GF-D8 (cell line): Measurements from ENCODE around the gene CCDC148.

ENCODE experiments used
- DNase-seq: peaks from one replicate; lab custom pipeline; 2025; lab: John Stamatoyannopoulos, UW

The CCDC148 gene

DNA sequence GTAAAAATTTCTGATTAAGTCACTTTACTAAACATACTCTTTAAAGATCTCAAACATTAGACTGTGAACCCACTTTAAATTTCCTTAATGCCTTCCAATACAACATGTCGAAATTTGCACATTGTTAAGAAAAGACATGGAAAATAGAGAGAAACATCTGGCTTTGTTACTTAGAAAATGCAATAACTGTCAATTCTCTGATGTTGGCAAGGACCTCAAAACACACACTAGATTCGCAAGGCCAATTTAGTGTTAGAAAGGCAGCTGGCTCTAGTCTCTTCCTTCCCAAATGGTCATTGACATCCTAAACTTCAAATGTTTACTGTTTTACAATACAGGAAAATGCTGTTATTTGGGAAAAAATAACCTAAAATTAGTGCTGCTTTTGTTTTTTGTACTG is 244.3 kb downstream of the CCDC148 start:
- no peak for DNase-seq

DNA sequence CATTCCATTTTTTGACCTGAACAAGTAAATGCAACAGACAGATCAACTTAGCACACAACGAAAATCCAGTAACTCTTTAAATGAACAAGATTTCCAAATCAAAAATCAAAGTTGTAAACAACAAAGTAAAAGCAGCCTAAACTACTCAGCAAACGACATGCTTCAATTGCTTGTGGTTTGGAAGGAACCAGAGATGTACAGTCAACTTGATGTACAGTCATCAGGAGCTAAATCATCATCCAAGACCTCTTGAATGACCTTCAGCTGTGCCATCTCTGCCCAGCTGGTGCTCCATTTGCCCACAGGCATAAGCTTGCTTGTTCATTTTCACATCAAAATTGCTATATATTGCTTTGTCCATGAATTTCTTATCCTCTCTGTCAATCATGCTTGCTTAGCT is 245.1 kb downstream of the CCDC148 start:
- no peak for DNase-seq

DNA sequence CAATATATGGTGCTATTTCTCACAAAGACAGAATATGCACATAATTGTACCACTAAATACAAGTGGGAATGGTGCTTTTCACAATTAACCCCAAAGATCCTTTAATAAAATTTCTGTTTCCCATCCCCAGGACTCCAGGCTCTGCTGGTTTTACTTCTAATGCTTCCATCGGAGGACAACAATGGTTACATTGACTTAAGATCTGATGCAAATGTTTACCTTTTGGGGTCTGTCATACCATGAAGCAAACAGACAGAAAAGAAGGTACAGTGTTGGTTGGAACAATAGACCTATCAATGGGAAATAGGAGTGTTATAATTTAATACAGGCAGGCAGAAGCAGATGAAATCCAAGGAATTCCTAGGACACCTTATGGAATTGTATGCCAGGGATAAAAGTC is 249.2 kb downstream of the CCDC148 start:
- DNase-seq: no peak

DNA sequence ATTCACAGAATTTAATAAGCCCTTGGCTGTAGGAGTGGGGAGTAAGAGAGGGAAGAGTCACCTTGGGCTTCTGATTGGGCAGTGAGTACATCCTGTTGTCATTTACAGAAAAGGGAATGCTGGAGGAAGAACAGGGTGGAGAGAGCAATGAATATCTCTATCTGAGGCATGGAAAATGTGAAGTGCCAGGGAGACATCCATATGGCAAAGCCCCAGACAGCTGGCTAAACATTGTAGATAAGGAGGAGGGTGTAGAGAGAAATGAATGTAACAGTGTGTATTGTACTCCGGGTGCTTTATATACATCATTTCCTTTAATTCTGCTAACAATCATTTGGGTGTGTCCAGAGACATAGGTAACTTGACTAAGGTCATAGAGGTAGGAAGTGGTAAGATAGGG is 251.3 kb downstream of the CCDC148 start:
- DNase-seq: no peak

DNA sequence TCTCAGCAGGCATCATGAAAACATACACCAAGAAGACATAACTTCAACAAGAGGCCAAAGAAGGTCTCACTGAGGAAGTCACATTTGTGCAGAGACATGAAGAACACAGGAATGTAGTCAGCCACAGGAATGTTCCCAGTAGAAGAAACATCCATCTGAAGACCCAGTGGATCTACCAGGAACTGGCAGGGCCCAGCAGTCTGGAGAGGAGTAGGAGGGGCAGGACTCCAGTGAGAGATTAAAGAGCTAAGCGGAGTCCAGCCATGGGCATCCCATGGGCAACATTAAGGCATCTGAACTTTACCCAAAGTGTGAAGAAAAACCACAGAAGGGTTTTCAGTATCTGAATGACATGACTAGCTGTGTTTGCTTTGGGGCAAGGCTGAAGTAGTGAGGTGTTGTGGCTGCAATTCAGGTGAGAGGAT is 251.8 kb downstream of the CCDC148 start:
- DNase-seq: no peak

DNA sequence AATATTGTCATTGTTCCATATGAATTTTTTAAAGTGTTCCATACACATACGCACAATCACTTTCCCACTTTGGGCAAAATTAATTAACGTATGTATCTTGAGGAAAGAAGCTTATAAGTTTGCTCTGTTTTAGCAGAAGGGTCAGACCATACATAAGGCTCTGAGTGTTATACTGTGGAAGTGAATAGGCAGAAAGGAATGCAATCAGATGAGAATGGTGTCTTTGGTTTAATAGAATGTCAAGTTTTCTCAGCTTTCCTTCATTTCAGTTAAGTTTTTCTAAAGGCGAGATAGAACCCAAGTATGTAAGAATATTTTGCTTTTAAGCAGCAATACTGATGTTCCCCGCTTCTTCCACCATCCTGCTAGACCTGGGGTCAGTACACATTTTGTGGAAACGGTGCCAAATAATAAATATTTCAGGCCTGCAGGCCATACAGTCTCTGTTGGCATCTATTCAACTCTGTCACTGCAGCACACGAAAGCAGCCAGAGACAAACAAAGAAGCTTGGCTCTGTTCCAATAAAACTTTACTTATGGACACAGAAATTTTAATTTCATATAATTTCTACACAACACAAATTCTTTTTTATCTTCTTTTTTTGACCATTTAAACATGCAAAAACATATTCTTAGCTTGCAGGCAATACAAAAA is 254.3 kb downstream of the CCDC148 start:
- no peak for DNase-seq

DNA sequence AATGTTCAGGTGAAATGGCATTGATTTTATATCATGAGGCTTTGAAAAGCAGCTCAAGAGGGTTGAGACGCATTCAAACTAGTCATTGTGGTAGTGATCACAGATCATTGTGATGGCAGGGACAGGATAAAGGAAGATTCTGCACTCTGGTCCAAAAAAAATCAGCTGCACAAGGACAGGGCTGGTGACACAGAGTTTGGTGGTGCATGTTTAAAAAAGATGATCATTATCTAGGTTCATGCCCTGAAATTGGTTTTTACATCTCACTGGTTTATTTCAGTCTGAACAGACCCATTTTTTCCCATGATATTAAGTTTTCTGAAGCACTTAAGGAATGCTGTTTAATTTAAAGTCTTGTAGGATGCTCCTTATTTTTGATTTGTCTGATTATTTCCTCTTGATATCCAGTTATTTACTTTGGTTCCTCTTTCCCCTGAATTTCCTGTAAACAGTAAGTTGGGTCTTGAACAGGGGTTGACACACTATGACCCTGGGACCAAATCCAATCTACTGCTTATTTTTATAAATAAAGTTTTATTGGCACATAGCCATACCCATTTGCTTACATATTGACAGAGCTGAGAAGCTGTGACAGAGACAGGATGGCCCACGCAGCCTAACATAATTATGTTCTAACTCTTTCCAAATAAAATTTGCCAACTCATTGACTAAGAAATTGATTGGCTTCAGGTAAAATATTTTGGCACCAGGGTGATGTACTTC is 256.5 kb downstream of the CCDC148 start:
- no peak for DNase-seq

DNA sequence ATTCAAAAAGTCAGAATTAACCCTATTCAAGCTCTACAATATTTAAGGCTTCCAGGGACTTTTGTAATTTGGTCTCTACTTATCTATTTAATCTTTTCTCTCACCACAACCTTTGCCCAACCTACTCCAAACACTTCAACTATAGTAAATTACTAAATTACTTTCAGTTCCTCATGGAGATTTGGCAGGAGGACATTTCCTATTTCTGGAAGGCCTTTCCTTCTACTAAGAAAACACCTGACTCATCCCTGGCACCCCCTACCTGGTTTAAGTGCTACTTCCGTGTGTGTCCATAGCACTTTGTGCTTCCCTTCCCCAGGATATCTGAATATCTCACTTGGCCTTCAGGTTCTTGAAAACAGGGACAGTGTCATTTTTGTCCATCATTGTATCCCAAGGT is 258.6 kb downstream of the CCDC148 start:
- no peak for DNase-seq

DNA sequence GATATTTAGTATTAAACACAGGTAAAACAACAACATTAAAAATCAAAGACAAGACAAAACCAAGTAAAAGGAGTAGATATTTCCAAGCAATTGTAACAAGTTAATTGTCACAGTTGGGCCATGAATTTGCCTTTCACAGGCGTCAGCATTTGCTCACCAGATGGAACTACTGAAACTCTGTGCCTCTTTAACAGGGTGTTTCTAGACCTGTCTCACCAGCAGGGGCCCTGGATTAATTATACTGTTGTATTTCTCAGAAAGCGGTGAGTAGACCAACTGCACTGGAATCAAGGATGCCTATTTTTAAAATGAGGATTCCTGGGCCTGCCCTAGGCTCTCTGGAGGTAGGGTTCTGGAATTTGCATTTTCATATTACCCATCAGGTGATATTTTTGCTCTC is 262.3 kb downstream of the CCDC148 start:
- DNase-seq: no peak

GRCh38 chr2:158192515-158193443 is 263.8 kb downstream of the CCDC148 start:
- DNase-seq: no peak

GRCh38 chr2:158191076-158191895 is 265.3 kb downstream of the CCDC148 start:
- no peak for DNase-seq

GRCh38 chr2:158189526-158189925 is 267.0 kb downstream of the CCDC148 start:
- no peak for DNase-seq

GRCh38 chr2:158187908-158188307 is 268.6 kb downstream of the CCDC148 start:
- no peak for DNase-seq

GRCh38 chr2:158184556-158185343 is 271.8 kb downstream of the CCDC148 start:
- DNase-seq: no peak

DNA sequence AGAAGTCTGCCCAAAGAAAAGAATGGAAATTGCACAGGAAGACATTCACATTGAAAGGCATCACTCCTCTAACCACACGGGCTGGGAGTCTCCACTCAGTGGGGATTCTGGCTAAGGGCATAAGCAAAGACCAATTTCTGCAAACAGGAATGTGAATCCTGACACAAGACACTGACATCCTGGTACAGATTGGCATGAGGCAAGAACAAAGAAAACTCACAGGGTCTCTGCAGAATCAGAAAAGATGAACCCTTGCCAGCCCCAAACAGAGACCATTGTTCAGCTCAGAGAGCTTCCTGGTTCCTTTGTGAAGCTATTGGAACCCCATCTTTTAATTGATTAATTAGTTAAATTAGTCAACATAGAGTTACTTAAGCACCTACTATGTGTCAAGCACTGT is 272.6 kb downstream of the CCDC148 start:
- no peak for DNase-seq

GRCh38 chr2:158182676-158183295 is 273.8 kb downstream of the CCDC148 start:
- DNase-seq: no peak

- DNase-seq: no peak
These were observed 275.4 kb downstream of the CCDC148 start for GRCh38 chr2:158181171-158181570.

- DNase-seq: no peak
These were observed 276.9 kb downstream of the CCDC148 start for GRCh38 chr2:158179660-158180059.

GRCh38 chr2:158178646-158179045 is 277.9 kb downstream of the CCDC148 start:
- DNase-seq: no peak

DNA sequence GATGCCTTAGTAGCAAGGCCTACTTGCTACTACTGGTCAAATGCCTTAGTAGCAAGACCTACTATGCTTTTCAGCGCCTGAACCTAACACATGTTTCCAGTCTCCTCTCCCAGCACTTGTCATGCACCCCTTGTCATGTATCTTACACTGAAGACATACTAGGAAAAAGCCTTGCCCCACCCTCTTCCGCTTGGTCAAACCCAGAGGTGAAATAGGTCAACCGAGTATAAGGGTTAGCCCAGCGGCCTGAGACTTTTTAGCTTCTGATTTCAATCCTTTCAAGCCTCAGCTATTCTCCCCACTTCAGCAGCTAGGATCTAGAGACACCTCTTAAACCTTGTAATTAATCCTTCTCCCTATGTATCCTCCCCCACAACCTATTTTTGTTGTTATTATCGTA is 281.6 kb downstream of the CCDC148 start:
- DNase-seq: no peak

DNA sequence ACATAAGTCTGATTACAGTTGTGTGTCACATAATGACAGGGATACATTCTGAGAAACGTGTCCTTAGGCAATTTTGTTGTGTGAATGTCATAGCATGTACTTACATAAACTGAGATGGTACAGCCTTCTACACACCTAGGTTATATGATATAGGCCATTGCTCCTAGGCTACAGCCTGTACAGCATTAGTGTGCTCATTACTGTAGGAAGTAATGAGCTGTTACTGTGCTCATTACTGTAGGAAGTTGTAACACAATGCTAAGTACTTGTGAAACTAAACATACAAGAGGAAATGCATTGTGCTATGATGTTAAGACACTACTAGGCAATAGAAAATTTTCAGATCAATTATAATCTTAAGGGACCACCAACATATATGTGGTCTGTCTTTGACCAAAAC is 282.1 kb downstream of the CCDC148 start:
- no peak for DNase-seq
